WTC11 (cell line): ENCODE measurements around the gene EAPP. TPM values are rescaled to one million over a fixed set of nuclear protein-coding genes. Genes with fewer than 3 reads are reported as not detected.

ENCODE experiments used
- ATAC-seq: fragments of 200-7000 bp; cut with Tn5 transposase; 2 replicates; pipeline ENCODE4 v1.10.0; 2021; ENCODE audit warnings: mild to moderate bottlenecking, moderate library complexity
- CTCF ChIA-PET: fragments of 300-600 bp; sonication (Branson Sonifier 250); formaldehyde crosslinking; loops from one replicate; lab custom pipeline; 2021; ENCODE audit warnings: antibody characterized with exemption; lab: Charles Lee
- POLR2A ChIA-PET: fragments of 350-600 bp; sonication (Branson Sonifier 250); formaldehyde crosslinking; loops from one replicate; lab custom pipeline; 2021; ENCODE audit warnings: antibody characterized with exemption; lab: Charles Lee
- DNase-seq: peaks from one replicate; pipeline ENCODE4 v3.0.0; 2021; ENCODE audit warnings: low spot score
- H3K27ac Mint-ChIP-seq: 2 replicates; pipeline ENCODE4 v1.8.0; 2021; ENCODE audit warnings: mixed read lengths
- H3K27me3 Mint-ChIP-seq: 2 replicates; pipeline ENCODE4 v1.8.0; 2021; ENCODE audit warnings: low read depth, mild to moderate bottlenecking, moderate library complexity, mixed read lengths
- H3K36me3 Mint-ChIP-seq: 2 replicates; pipeline ENCODE4 v1.8.0; 2021; ENCODE audit warnings: mixed read lengths
- H3K4me1 Mint-ChIP-seq: 2 replicates; pipeline ENCODE4 v1.8.0; 2022; ENCODE audit warnings: mixed read lengths
- H3K4me3 Mint-ChIP-seq: 2 replicates; pipeline ENCODE4 v1.8.0; 2021; ENCODE audit warnings: mild to moderate bottlenecking, moderate library complexity, mixed read lengths
- H3K9me3 Mint-ChIP-seq: 2 replicates; pipeline ENCODE4 v1.8.0; 2021; ENCODE audit warnings: mixed read lengths
- ATF2 ChIP-seq: sonication (generic); formaldehyde crosslinking; IDR thresholded peaks from 2 replicates; pipeline ENCODE4 v1.8.1; 2022; ENCODE audit warnings: low read depth, missing genetic modification reagents, borderline replicate concordance
- CREM ChIP-seq: sonication (generic); formaldehyde crosslinking; IDR thresholded peaks from 2 replicates; pipeline ENCODE4 v1.8.1; 2022; ENCODE audit warnings: mild to moderate bottlenecking, missing genetic modification reagents, moderate library complexity
- E2F4 ChIP-seq: sonication (generic); formaldehyde crosslinking; IDR thresholded peaks from 2 replicates; pipeline ENCODE4 v1.8.1; 2022; ENCODE audit warnings: low read depth, mild to moderate bottlenecking, moderate library complexity, missing genetic modification reagents, borderline replicate concordance
- ESRRA ChIP-seq: sonication (generic); formaldehyde crosslinking; IDR thresholded peaks from 2 replicates; pipeline ENCODE4 v1.8.1; 2022; ENCODE audit warnings: mild to moderate bottlenecking, missing genetic modification reagents, borderline replicate concordance
- ETV6 ChIP-seq: sonication (generic); formaldehyde crosslinking; IDR thresholded peaks from 2 replicates; pipeline ENCODE4 v1.8.1; 2022; ENCODE audit warnings: mild to moderate bottlenecking, missing genetic modification reagents
- GABPB1 ChIP-seq: sonication (generic); formaldehyde crosslinking; IDR thresholded peaks from 2 replicates; pipeline ENCODE4 v1.8.1; 2023; ENCODE audit warnings: mild to moderate bottlenecking, missing genetic modification reagents
- MAX ChIP-seq: sonication (generic); formaldehyde crosslinking; IDR thresholded peaks from 2 replicates; pipeline ENCODE4 v1.8.0; 2022; ENCODE audit warnings: mild to moderate bottlenecking, missing genetic modification reagents
- MXD4 ChIP-seq: fragments of 250-450 bp; sonication (Bioruptor Pico); IDR thresholded peaks from 2 replicates; pipeline ENCODE4 v1.8.0; 2021; ENCODE audit warnings: mild to moderate bottlenecking, moderate library complexity, borderline replicate concordance
- MYBL2 ChIP-seq: sonication (generic); formaldehyde crosslinking; IDR thresholded peaks from 2 replicates; pipeline ENCODE4 v1.8.1; 2023; ENCODE audit warnings: mild to moderate bottlenecking, moderate library complexity, missing genetic modification reagents
- NFATC4 ChIP-seq: fragments of 250-450 bp; sonication (Bioruptor Pico); IDR thresholded peaks from 2 replicates; pipeline ENCODE4 v1.9.0; 2021; ENCODE audit warnings: mild to moderate bottlenecking
- NR3C1 ChIP-seq: sonication (generic); formaldehyde crosslinking; conservative IDR thresholded peaks from 2 replicates; pipeline ENCODE4 v1.8.1; 2023; ENCODE audit warnings: low read depth, mild to moderate bottlenecking, missing genetic modification reagents
- SMAD4 ChIP-seq: sonication (generic); formaldehyde crosslinking; IDR thresholded peaks from 2 replicates; pipeline ENCODE4 v1.8.0; 2022; ENCODE audit warnings: mild to moderate bottlenecking, missing genetic modification reagents
- STAT6 ChIP-seq: sonication (generic); formaldehyde crosslinking; conservative IDR thresholded peaks from 2 replicates; pipeline ENCODE4 v1.8.1; 2023; ENCODE audit warnings: mild to moderate bottlenecking, low read depth, missing genetic modification reagents, moderate library complexity
- USF2 ChIP-seq: sonication (generic); formaldehyde crosslinking; IDR thresholded peaks from 2 replicates; pipeline ENCODE4 v1.8.1; 2023; ENCODE audit warnings: mild to moderate bottlenecking, missing genetic modification reagents, moderate library complexity
- ZBTB43 ChIP-seq: sonication (generic); formaldehyde crosslinking; IDR thresholded peaks from 2 replicates; pipeline ENCODE4 v1.8.1; 2023; ENCODE audit warnings: mild to moderate bottlenecking, missing genetic modification reagents
- ZNF317 ChIP-seq: sonication (generic); formaldehyde crosslinking; IDR thresholded peaks from 2 replicates; pipeline ENCODE4 v1.8.1; 2023; ENCODE audit warnings: low read depth, mild to moderate bottlenecking, moderate library complexity, missing genetic modification reagents, borderline replicate concordance
- ZNF425 ChIP-seq: fragments of 250-450 bp; sonication (Bioruptor Pico); conservative IDR thresholded peaks from 2 replicates; pipeline ENCODE4 v1.9.0; 2021; ENCODE audit warnings: mild to moderate bottlenecking
- ZNF512 ChIP-seq: sonication (generic); formaldehyde crosslinking; IDR thresholded peaks from 2 replicates; pipeline ENCODE4 v1.8.1; 2022; ENCODE audit warnings: missing genetic modification reagents, borderline replicate concordance
- total RNA-seq: library from RNA; stranded (reverse); gene quantifications from 3 replicates; pipeline ENCODE4 v1.2.3, GENCODE V29; 2021

The EAPP gene
- total RNA-seq, 1 experiment from 2014 or later, result 24.9 TPM

- ATAC-seq, result no peak
- POLR2A ChIA-PET, result no interaction called here
- TF ChIP-seq ETV6 (CRISPR knock-in tag) (no peak), MXD4 (CRISPR knock-in tag) (no peak), CREM (CRISPR knock-in tag) (no peak), MAX (CRISPR knock-in tag) (no peak), NFATC4 (CRISPR knock-in tag) (no peak), E2F4 (CRISPR knock-in tag) (no peak), SMAD4 (CRISPR knock-in tag) (no peak), ZNF317 (no peak), ESRRA (CRISPR knock-in tag) (no peak), USF2 (CRISPR knock-in tag) (no peak), STAT6 (no peak), ZNF425 (CRISPR knock-in tag) (no peak), ATF2 (CRISPR knock-in tag) (no peak), MYBL2 (CRISPR knock-in tag) (no peak)
- TF ChIP-seq, all 79 proteins: peak for 0
- peaks cover 4% of the 10 kb centered on the region; the same call in 1 of the 2 replicates for H3K9me3 Mint-ChIP-seq
- no peak overlapping the region; the same call in 1 of the 2 replicates for H3K27ac Mint-ChIP-seq
- CTCF ChIA-PET, result no interaction called here
- no peaks in the 10 kb centered on the region for H3K36me3 Mint-ChIP-seq
- no peak overlapping the region for H3K4me3 Mint-ChIP-seq
- H3K4me1 Mint-ChIP-seq, result peaks cover 11% of the 10 kb centered on the region
- H3K27me3 Mint-ChIP-seq, result no peaks in the 10 kb centered on the region
- no peak for DNase-seq
Measured at GRCh38 chr14:34482463-34482862, 57.0 kb downstream of the EAPP start.

- H3K9me3 Mint-ChIP-seq, result peaks cover 7% of the 10 kb centered on the region
- CTCF ChIA-PET, result no interaction called here
- no peak overlapping the region for H3K27ac Mint-ChIP-seq
- H3K4me1 Mint-ChIP-seq, result peaks cover 11% of the 10 kb centered on the region
- DNase-seq (no peak), ATAC-seq (no peak)
- POLR2A ChIA-PET, result no interaction called here
- no peaks in the 10 kb centered on the region for H3K27me3 Mint-ChIP-seq
- no peak overlapping the region for H3K4me3 Mint-ChIP-seq
- H3K36me3 Mint-ChIP-seq, result peaks cover 5% of the 10 kb centered on the region
- peak; percentile 50; the same call in 1 of the 2 replicates for TF ChIP-seq GABPB1
- TF ChIP-seq NR3C1, result no peak
- TF ChIP-seq ZNF512, result no peak
- TF ChIP-seq ZBTB43 (CRISPR knock-in tag), result no peak
Measured at GRCh38 chr14:34479694-34480093, 59.8 kb downstream of the EAPP start.
